HG02885 (cell line): ENCODE measurements around the gene POMT1.
"Not testable (repeated sequence)": the region's sequence is repeated elsewhere in the genome, so short reads cannot be mapped to it uniquely, and the experiment has no call there.

Experiments used
- ATAC-seq: cut with Tn5 transposase; IDR thresholded peaks from one replicate; pipeline ENCODE4 v1.9.1; 2021; ENCODE audit warnings: mild to moderate bottlenecking; ENCODE audit not compliant: unreplicated experiment, poor library complexity

POMT1 gene

DNA sequence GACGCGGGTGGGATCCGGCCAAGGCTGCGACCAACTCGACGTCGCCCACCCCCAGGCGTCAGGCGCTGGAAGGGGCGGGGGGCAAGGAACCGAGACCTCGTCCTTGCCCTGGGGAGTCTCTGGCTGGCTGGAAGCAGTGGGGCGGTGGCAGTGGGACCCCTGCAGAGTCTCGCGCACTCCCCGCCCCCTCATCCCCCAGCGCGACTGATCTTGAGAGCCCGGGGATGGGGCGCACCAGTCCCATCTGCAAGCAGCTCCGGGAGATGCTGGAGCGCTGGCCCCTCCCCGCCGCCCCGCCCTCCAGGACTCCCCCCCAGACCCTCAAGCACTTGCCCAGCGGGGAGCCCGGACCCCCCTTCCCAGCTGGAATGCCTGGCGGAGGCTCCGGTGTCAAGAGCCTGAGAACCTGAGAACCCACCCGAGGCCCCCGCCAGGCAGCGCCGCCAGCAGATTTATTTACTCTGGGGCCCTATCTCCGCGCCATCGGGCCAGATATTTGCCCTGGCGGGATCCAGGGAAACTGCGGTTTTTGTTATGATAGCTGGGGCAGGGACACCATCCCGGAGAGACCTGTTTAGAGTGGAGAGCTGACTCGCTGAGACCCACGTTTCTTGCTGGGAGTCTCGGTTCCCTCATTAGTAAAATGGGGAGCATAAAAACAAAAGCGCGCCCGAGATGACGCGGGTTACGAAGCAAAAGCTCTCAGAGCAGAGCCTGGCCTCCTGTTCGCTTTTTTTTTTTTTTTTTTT, 43.8 kb downstream of the POMT1 start:
- ATAC-seq: no peak

GRCh38 chr9:131549186-131549585, 46.5 kb downstream of the POMT1 start:
- ATAC-seq: not testable (repeated sequence)

GRCh38 chr9:131550465-131550864, 47.7 kb downstream of the POMT1 start:
- not testable (repeated sequence) for ATAC-seq

DNA sequence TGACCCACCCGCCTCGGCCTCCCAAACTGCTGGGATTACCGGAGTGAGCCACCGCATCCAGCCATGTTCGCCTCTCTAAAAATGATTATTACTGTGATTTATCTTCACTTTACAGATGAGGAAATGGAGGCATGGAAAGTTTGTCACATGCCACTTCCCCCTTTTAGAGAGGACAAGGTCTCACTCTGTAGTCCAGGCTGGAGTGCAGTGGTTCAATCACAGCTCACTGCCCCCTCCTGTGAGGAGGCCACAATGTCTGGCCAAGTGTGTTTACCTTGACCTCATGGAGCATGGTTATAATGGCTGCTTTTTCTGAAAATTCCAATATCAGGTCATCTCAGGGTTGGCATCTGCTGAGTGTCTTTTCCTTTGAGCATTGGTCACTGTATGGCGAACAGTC, 49.3 kb downstream of the POMT1 start:
- ATAC-seq: no peak

DNA sequence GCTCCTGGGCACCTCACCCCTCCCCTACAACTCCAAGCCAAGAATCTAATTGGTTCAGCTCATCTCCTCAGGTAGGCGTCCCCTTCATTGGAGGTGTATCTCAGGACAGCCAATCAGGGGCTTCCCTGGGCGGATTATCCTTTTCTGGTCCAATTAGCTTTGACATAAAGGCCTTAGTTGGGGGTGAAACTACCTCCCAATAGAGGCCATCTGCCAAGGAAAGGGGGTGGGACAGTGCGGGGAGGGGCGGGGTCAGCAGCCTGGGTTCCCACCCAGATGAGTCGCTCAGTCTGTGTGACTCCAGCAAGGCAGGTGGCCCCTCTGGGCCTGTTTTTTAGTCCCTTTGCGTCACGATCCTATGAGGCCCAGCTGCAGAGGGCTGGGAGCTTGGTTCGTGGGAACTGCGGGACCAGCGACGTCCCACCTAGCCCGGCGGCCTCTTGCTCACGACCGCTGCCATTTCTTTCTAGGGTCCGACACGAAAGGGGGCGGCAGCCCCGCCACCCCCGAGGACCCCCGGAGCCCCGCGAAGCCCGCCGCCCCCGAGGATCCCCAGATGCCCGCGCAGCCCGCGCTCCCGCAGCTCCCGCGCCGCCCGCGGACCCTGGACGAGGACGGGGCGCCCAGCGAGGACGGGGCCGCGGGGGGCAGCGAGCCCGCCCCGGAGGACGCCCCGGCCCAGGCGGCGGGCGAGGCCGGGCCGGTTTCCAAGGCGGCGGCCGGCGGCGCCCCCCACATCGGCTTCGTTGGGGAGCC, 51.5 kb downstream of the POMT1 start:
- no peak for ATAC-seq

- no peak for ATAC-seq
These were observed 52.2 kb downstream of the POMT1 start for GRCh38 chr9:131554843-131555351.

DNA sequence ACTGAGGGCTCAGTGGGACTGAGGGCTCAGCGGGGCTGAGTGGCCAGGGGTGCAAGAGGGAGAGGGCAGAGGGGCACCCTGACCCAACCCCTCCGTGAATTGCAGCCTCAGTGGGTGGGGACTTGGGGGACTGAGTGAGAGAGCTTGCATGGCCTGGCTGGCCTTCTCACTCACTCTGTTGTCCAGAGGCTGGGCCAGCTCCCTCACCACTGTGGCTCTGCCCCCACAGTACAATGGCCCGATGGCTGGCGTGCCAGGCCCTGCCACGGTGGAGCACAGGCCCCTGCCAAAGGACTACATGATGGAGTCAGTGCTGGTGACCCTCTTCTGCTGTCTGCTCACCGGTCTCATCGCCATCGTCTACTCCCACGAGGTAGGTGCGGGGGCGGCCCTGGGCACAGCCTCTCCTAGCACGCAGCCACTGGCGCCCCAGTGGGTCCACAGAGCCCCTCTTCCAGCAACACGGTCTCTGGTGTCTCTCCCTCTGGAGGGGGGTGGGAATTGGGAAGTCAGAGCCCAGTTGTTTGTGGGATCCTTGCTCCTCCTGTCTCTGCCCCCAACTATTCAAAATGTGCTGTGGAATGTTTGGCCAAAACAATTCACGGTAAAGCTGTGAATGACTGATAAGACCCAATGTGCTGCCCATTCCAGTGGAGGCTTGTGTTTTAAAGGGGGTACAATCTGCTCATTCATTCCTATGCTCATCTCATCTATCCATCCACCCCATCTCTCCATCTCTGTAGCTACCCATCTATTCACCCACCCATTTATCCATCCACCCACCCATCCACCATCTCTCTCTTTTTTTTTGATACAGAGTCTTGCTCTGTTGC, 53.3 kb downstream of the POMT1 start:
- no peak for ATAC-seq

DNA sequence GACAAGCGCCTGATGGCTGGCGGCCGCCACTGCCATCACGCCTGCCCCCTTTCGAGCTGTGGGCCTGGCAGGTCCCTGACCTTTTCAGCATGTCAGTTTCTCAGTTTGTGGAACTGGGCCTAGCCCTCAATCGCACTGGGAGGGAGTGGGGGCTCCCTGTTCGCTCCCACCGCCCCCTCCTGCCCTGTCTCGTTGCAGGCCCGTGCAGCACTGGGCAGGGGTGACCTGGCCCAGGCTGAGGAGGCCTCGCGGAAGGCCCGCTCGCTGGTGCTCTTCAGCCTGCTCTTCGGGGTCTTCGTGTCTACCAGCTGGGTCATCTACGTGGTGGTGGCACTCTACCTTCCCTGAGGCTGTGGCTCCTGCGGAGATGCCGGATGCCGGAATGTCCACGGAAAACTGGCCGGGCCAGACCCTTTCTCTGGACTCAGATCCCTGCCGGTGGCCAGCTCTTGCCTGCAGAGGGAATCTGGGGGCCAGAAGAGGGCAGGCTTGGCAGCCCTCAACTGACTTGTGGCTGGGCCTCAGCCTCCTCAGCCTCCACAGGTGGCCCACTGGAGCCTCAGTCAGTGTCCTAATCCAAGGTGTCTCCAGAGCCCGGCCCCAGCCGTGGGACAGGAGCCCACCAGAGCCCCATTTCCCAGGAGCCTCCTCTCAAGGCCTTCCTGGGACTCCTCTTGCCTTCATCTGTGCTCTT, 55.3 kb downstream of the POMT1 start:
- ATAC-seq: no peak

- ATAC-seq: no peak
These were observed 56.8 kb downstream of the POMT1 start for GRCh38 chr9:131559421-131560000.

DNA sequence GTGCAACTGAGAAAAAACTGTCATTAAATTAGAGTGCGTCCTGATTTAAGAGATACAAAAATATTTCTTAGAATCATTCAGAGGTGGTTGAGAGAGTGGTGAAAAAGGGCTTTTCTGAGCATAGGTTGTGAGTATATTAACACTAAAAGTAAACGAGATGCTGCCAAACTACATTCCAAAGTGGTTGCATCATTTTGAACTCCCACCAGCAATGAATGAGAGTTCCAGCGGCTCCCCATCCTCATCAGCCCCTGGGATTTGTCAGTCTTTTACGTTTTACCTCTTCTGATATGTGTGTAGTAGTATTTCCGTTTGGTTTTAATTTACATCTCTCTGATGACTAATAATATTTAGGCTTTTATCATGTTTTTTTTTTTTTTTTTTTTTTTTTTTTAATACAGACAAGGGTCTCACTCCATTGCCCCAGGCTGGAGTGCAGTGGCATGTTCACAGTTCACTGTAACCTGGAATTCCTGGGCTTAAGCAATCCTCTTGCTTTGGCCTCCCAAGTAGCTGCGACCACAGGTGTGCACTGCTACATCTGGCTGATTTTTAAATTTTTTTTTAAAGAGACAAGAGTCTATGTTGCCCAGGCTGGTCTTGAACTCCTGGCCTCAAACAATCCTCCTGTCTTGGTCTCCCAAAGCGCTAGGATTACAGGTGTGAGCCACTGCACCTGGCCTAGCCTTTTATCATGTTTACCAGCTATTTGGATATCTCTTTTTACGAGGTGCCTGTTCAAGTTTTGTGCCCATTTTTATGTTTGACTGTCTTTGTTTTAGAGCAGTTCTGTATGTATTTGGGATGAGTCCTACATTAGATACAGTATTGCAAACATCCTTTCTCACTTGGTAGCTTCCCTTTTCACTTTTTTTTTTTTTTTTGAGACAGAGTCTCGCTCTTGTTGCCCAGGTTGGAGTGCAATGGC, 59.6 kb downstream of the POMT1 start:
- no peak for ATAC-seq

GRCh38 chr9:131565369-131565768, 62.7 kb downstream of the POMT1 start:
- no peak for ATAC-seq

DNA sequence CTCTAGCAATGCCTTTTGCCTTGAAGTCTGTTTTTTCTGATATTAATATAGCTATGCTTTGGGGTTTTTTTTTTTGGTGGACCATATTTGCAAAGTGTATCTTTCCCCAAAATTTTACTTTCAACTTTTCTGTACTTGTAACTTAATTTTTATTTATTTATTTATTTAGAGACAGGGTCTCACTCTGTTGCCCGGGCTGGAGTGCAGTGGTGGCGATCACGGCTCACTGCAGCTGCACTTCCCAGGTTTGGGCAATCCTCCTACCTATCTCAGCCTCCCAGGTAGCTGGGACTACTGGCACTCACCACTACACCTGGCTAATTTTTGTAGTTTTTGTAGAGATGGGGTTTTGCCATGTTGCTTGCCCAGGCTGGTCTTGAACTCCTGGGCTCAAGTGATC, 63.4 kb downstream of the POMT1 start:
- ATAC-seq: no peak

GRCh38 chr9:131567910-131568309, 65.2 kb downstream of the POMT1 start:
- no peak for ATAC-seq
